ENCODE data around the gene THBS3.
A peak's percentile ranks its signal among the peaks of the same experiment; 100 is the strongest.

Gene THBS3

GRCh38 chr1:155177918-155178281 is 29.8 kb downstream of the THBS3 start:
- Histone ChIP-seq H3K27me3 (ENCODE audit: control insufficient read depth, insufficient read depth, low read length) (no peaks in the 10 kb centered on the region), H3K9ac (ENCODE audit: low read depth, low read length) (no peak overlapping the region), H3K4me3 (ENCODE audit: low read depth, low read length) (no peak overlapping the region), H3K9me3 (ENCODE audit: control insufficient read depth, insufficient read depth, low read length) (no peaks in the 10 kb centered on the region), H3K4me1 (ENCODE audit: control insufficient read depth, insufficient read depth, low read length) (no peaks in the 10 kb centered on the region), H3K36me3 (ENCODE audit: control insufficient read depth, insufficient read depth, low read length) (peaks cover 52% of the 10 kb centered on the region), H3K27ac (ENCODE audit: low read depth, low read length) (no peak overlapping the region)

DNA sequence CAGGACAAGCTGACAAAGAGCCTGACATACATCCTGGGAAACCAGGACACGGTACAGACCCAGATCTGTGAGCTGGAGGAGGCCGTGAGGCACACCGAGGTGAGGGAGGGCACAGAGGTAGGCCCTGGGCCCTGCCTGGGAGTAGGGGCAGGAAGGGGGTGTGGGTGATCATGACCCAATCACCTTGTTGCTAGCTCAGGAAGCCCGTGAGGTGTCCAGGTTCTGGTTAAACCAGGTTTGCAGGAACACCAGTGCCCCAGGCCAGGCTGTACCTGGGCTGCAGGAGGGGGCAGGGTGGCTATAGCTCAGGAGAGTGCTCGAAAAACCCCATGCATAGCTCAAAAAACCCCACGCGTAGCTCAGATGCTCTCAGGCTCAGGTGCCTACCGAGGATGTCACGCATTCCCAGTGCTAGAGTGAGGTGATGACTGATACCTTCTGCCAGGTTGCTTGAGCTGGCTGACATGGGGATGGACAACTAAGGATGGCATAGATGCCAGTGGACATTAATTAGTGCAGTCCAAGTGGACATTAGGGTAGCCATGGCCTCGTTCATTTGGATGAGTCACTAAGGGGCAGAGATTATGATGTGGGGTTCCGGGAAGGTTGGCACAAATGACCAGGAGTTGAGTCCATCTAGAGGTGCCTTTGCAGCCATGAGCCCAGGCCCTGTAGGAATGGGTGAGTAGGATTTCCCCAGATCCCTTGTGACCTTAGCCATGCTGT is 30.3 kb downstream of the THBS3 start:
- Histone ChIP-seq H3K9ac (ENCODE audit: low read depth, low read length) (no peak overlapping the region), H3K4me3 (ENCODE audit: low read depth, low read length) (no peak overlapping the region), H3K9me3 (ENCODE audit: control insufficient read depth, insufficient read depth, low read length) (no peaks in the 10 kb centered on the region), H3K4me1 (ENCODE audit: control insufficient read depth, insufficient read depth, low read length) (peaks cover 1% of the 10 kb centered on the region; the same call in 1 of the 2 replicates), H3K27me3 (ENCODE audit: control insufficient read depth, insufficient read depth, low read length) (no peaks in the 10 kb centered on the region), H3K27ac (ENCODE audit: low read depth, low read length) (no peak overlapping the region), H3K36me3 (ENCODE audit: control insufficient read depth, insufficient read depth, low read length) (peaks cover 50% of the 10 kb centered on the region)

DNA sequence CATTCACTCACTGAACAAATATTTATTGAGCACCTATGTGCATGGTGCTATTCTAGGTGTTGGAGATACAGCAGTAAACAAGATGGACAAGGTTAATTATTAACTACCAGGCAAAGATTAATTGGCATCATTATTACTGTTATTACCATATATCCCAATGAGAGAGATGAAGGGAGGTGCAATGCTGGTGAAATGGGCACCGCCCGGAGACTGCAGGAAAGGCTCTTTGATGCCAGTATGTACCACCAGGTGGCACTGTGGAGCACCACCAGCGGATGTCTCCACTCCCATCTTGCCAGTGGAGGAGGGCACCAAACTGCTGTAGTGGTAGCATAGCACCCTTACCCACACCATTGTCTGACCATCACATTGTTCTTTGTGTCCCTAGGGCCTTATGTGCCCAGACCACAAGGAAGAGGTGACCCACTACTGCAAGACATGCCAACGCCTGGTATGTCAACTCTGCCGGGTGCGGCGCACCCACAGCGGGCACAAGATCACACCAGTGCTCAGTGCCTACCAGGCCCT is 31.1 kb downstream of the THBS3 start:
- Histone ChIP-seq H3K27me3 (ENCODE audit: control insufficient read depth, insufficient read depth, low read length) (no peaks in the 10 kb centered on the region), H3K9me3 (ENCODE audit: control insufficient read depth, insufficient read depth, low read length) (no peaks in the 10 kb centered on the region), H3K27ac (ENCODE audit: low read depth, low read length) (no peak overlapping the region), H3K36me3 (ENCODE audit: control insufficient read depth, insufficient read depth, low read length) (peaks cover 44% of the 10 kb centered on the region), H3K4me1 (ENCODE audit: control insufficient read depth, insufficient read depth, low read length) (peaks cover 6% of the 10 kb centered on the region), H3K9ac (ENCODE audit: low read depth, low read length) (no peak overlapping the region), H3K4me3 (ENCODE audit: low read depth, low read length) (no peak overlapping the region)

GRCh38 chr1:155175927-155176371 is 31.7 kb downstream of the THBS3 start:
- Histone ChIP-seq H3K36me3 (ENCODE audit: control insufficient read depth, insufficient read depth, low read length) (peaks cover 41% of the 10 kb centered on the region), H3K4me3 (ENCODE audit: low read depth, low read length) (no peak overlapping the region), H3K9me3 (ENCODE audit: control insufficient read depth, insufficient read depth, low read length) (no peaks in the 10 kb centered on the region), H3K9ac (ENCODE audit: low read depth, low read length) (no peak overlapping the region), H3K27ac (ENCODE audit: low read depth, low read length) (peak overlapping the region; percentile 5), H3K4me1 (ENCODE audit: control insufficient read depth, insufficient read depth, low read length) (peaks cover 6% of the 10 kb centered on the region), H3K27me3 (ENCODE audit: control insufficient read depth, insufficient read depth, low read length) (no peaks in the 10 kb centered on the region)

GRCh38 chr1:155175281-155175926 is 32.3 kb downstream of the THBS3 start:
- Histone ChIP-seq H3K36me3 (ENCODE audit: control insufficient read depth, insufficient read depth, low read length) (peaks cover 44% of the 10 kb centered on the region), H3K4me1 (ENCODE audit: control insufficient read depth, insufficient read depth, low read length) (peaks cover 6% of the 10 kb centered on the region), H3K27ac (ENCODE audit: low read depth, low read length) (no peak overlapping the region), H3K27me3 (ENCODE audit: control insufficient read depth, insufficient read depth, low read length) (no peaks in the 10 kb centered on the region), H3K4me3 (ENCODE audit: low read depth, low read length) (peak overlapping the region; percentile 83), H3K9ac (ENCODE audit: low read depth, low read length) (no peak overlapping the region), H3K9me3 (ENCODE audit: control insufficient read depth, insufficient read depth, low read length) (no peaks in the 10 kb centered on the region)

- Histone ChIP-seq H3K27ac (ENCODE audit: low read depth, low read length) (peak overlapping the region; percentile 87), H3K4me1 (ENCODE audit: control insufficient read depth, insufficient read depth, low read length) (peaks cover 6% of the 10 kb centered on the region), H3K27me3 (ENCODE audit: control insufficient read depth, insufficient read depth, low read length) (no peaks in the 10 kb centered on the region), H3K36me3 (ENCODE audit: control insufficient read depth, insufficient read depth, low read length) (peaks cover 42% of the 10 kb centered on the region), H3K9me3 (ENCODE audit: control insufficient read depth, insufficient read depth, low read length) (no peaks in the 10 kb centered on the region), H3K4me3 (ENCODE audit: low read depth, low read length) (peak overlapping the region; percentile 83), H3K9ac (ENCODE audit: low read depth, low read length) (no peak overlapping the region)
Observed at GRCh38 chr1:155174324-155175280, 33.1 kb downstream of the THBS3 start.

DNA sequence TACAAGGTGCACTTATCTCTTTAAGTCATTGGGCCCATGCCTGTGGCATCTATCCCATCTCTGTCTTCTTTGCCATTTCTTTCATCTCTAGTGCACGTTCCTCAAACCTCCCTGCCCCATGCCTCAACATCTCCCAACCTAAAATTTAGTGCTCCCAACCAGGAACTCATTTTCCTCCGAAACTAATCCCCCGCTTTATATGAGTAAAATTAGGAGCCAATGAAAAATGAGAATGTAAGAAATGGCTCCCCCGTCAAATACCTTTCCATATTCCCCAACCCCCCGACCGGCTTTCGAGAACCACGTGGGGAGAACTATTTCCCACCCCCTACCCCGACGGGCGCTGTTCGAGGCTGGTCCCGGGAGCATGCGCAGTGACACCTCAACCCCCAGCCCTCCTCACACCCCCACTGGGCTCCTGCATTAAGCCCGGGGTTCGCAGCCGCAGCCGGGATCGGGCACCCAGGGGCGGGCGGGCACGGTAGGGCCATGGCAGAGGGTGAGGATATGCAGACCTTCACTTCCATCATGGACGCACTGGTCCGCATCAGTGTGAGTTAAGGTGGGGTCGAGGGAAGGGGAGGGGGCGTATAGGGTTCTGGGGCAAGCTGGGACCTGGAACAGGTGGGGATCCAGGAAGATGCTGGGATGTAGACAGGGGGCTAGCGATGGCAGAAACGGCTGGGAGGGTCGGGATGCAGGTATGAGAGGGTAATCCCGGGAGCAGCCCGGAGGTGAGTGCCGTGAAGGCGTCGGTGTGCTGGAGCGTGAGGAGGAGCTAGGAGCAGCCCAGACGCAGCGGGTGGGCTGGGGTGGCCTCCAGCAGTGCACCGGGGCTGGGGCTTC is 34.0 kb downstream of the THBS3 start, which contains the start of gene TRIM46:
TSS of gene TRIM46 (plus strand) at position 372 of the 846 bp plus-strand sequence. CDS start at position 490, 118 bp downstream.
- H3K27me3 ChIP-seq (ENCODE audit: control insufficient read depth, insufficient read depth, low read length): no peaks in the 10 kb centered on the region
- H3K9ac ChIP-seq (ENCODE audit: low read depth, low read length): peak within 1 kb of the TSS; percentile 55
- H3K4me3 ChIP-seq (ENCODE audit: low read depth, low read length): peak within 1 kb of the TSS; percentile 83
- H3K9me3 ChIP-seq (ENCODE audit: control insufficient read depth, insufficient read depth, low read length): no peaks in the 10 kb centered on the region
- H3K27ac ChIP-seq (ENCODE audit: low read depth, low read length): peak within 1 kb of the TSS; percentile 87
- H3K36me3 ChIP-seq (ENCODE audit: control insufficient read depth, insufficient read depth, low read length): peaks cover 41% of the 10 kb centered on the region
- H3K4me1 ChIP-seq (ENCODE audit: control insufficient read depth, insufficient read depth, low read length): peaks cover 6% of the 10 kb centered on the region

GRCh38 chr1:155172732-155173477 is 34.8 kb downstream of the THBS3 start, which contains the start of gene KRTCAP2:
Gene KRTCAP2, minus strand, starts transcription at chr1:155173304. Its CDS starts 80 bp downstream, at chr1:155173224.
- H3K4me1 ChIP-seq (ENCODE audit: control insufficient read depth, insufficient read depth, low read length): peaks cover 6% of the 10 kb centered on the region
- H3K27ac ChIP-seq (ENCODE audit: low read depth, low read length): peak within 1 kb of the TSS; percentile 87
- peak within 1 kb of the TSS; percentile 55 for H3K9ac ChIP-seq (ENCODE audit: low read depth, low read length)
- peak within 1 kb of the TSS; percentile 83 for H3K4me3 ChIP-seq (ENCODE audit: low read depth, low read length)
- no peaks in the 10 kb centered on the region for H3K9me3 ChIP-seq (ENCODE audit: control insufficient read depth, insufficient read depth, low read length)
- H3K36me3 ChIP-seq (ENCODE audit: control insufficient read depth, insufficient read depth, low read length): peaks cover 34% of the 10 kb centered on the region
- no peaks in the 10 kb centered on the region for H3K27me3 ChIP-seq (ENCODE audit: control insufficient read depth, insufficient read depth, low read length)

DNA sequence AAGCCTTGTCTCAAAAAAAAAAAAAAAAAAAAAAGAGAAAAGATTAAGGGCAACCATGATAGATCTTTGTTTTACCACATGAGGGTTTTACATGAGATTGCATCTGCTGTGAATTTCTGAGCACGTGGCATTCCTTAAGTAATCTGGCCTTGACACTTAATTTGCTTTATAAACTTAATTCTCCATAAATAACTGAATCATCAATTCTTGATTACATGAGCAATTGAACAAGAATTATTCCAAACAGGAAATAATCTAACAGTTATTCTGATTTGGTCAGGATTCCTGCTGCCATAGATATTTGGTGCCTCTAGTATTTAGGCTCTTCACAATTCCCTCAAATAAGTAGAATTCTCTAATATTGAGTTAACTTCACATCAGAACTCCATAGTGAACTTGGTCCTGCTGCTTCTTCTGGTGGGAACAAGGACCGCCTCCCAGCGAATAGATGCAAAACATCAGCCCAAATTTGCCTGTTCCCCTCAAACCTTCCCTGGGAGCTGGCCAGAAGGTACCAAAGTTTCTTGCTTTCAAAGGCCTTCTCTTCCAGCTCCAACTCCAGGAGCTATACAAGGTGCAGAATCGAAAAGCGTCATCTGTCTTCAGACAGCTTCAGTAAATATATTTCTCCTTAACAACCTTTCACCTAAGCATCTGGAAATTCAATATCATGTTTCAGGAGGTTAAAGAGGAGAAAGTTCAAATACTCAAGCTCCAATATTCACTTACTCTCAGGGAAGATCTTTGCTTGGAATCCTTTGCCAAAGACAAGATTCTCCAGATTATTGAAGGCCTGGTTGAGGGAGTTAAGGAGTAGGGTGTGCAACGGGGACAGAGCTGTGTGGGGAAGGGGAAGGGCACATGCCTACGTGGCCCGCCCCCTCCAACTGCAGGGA is 35.6 kb downstream of the THBS3 start:
- peak overlapping the region; percentile 83 for H3K4me3 ChIP-seq (ENCODE audit: low read depth, low read length)
- peak overlapping the region; percentile 55 for H3K9ac ChIP-seq (ENCODE audit: low read depth, low read length)
- H3K27me3 ChIP-seq (ENCODE audit: control insufficient read depth, insufficient read depth, low read length): no peaks in the 10 kb centered on the region
- H3K9me3 ChIP-seq (ENCODE audit: control insufficient read depth, insufficient read depth, low read length): no peaks in the 10 kb centered on the region
- H3K36me3 ChIP-seq (ENCODE audit: control insufficient read depth, insufficient read depth, low read length): peaks cover 26% of the 10 kb centered on the region
- H3K4me1 ChIP-seq (ENCODE audit: control insufficient read depth, insufficient read depth, low read length): peaks cover 8% of the 10 kb centered on the region
- peak overlapping the region; percentile 87 for H3K27ac ChIP-seq (ENCODE audit: low read depth, low read length)

All from HUES48 (cell line).